K562 (cell line): Measurements from ENCODE around the gene TUBGCP6. TPM values are rescaled to one million over a fixed set of nuclear protein-coding genes. Genes with fewer than 3 reads are reported as not detected.
A peak's percentile ranks its signal among the peaks of the same experiment; 100 is the strongest.

Source experiments
- ATAC-seq: fragments of 200-7000 bp; cut with Tn5 transposase; 3 replicates; pipeline ENCODE4 v1.9.1; 2020; ENCODE audit warnings: moderate library complexity
- BruUV-seq: library from RNA; stranded (reverse); fragments of 400-500 nt; replicated peaks from 2 replicates; lab custom pipeline; 2021; lab: Mats Ljungman, UMichigan
- CTCF ChIA-PET: fragments of 300-600 bp; formaldehyde crosslinking; extraction: SDS; loops from one replicate; lab custom pipeline; 2021; ENCODE audit warnings: low intra/inter-chr PET ratio; lab: Yijun Ruan, JAX
- POLR2A ChIA-PET: fragments of 300-600, 350-650 bp; sonication (Branson Sonifier 250); formaldehyde crosslinking; extraction: SDS; loops from one replicate; lab custom pipeline; 2021; ENCODE audit warnings: antibody characterized with exemption, inconsistent platforms; lab: Yijun Ruan, JAX
- DNase-seq, 4 experiments: peaks; one replicate each; pipeline versions ENCODE4 v3.0.0 to v3.0.0-alpha.2; 2011 to 2018; ENCODE audit warnings: low spot score in 3 of 4, mixed read lengths in 3 of 4; ENCODE audit errors: extremely low read depth in 1 of 4
- FAIRE-seq: peaks from 2 replicates; lab custom pipeline; 2011; peaks lifted over from hg19 to GRCh38; lab: Jason Lieb, UNC
- H2AFZ ChIP-seq: 2 replicates; pipeline ENCODE4 v1.6.0; 2011; ENCODE audit warnings: low read depth, low read length, control low read depth, inconsistent platforms
- H3K27ac ChIP-seq: fragments of 200-600 bp; 3 replicates; pipeline ENCODE4 v1.8.0; 2011; ENCODE audit warnings: low read depth, mild to moderate bottlenecking, control low read depth, inconsistent platforms, low read length, moderate library complexity, mixed read lengths; ENCODE audit errors: extremely low read depth
- H3K27me3 ChIP-seq, 2 experiments: fragments of 300-600 bp in 1 of 2; 2 replicates in 1 of 2; 3 replicates in 1 of 2; pipeline versions ENCODE4 v1.6.0 to v1.8.0; 2011; ENCODE audit warnings: inconsistent platforms in 2 of 2, low read length in 2 of 2, mild to moderate bottlenecking in 1 of 2, mixed read lengths in 1 of 2, moderate library complexity in 1 of 2; ENCODE audit not compliant: control insufficient read depth in 2 of 2, insufficient read depth in 2 of 2
- H3K36me3 ChIP-seq: fragments of 300-600 bp; 3 replicates; pipeline ENCODE4 v1.8.0; 2011; ENCODE audit warnings: mild to moderate bottlenecking, low read length, inconsistent platforms; ENCODE audit not compliant: control insufficient read depth, insufficient read depth
- H3K4me1 ChIP-seq, 2 experiments: fragments of 200-600 bp in 1 of 2; replicated peaks in 1 of 2; 2 replicates in 1 of 2; 3 replicates in 1 of 2; pipeline versions ENCODE4 v1.5.1 to v1.8.0; 2011; ENCODE audit warnings: inconsistent platforms in 2 of 2, low read length in 2 of 2, mild to moderate bottlenecking in 1 of 2, mixed read lengths in 1 of 2, moderate library complexity in 1 of 2; ENCODE audit not compliant: control insufficient read depth in 2 of 2, insufficient read depth in 2 of 2
- H3K4me2 ChIP-seq: 2 replicates; pipeline ENCODE4 v1.6.1; 2011; ENCODE audit warnings: low read length, control low read depth, inconsistent platforms, mixed read lengths; ENCODE audit not compliant: insufficient read depth
- H3K4me3 ChIP-seq: fragments of 200-600 bp; sonication (generic), shearing (Covaris generic); 2 replicates; pipeline ENCODE4 v1.5.1; 2016; ENCODE audit warnings: control low read depth, inconsistent platforms
- H3K79me2 ChIP-seq: fragments of 200-600 bp; 3 replicates; pipeline ENCODE4 v1.8.0; 2011; ENCODE audit warnings: low read length, inconsistent platforms; ENCODE audit not compliant: control insufficient read depth, insufficient read depth
- H3K9ac ChIP-seq, 2 experiments: 2 replicates each; pipeline versions ENCODE4 v1.6.0 to v1.6.1; 2011; ENCODE audit warnings: low read depth in 2 of 2, low read length in 2 of 2, control low read depth in 1 of 2, inconsistent platforms in 1 of 2, mild to moderate bottlenecking in 1 of 2, mixed read lengths in 1 of 2; ENCODE audit not compliant: insufficient read depth in 1 of 2
- H3K9me1 ChIP-seq: one replicate; pipeline ENCODE4 v1.6.0; 2011; ENCODE audit warnings: inconsistent platforms, mild to moderate bottlenecking, low read length, moderate library complexity; ENCODE audit not compliant: control insufficient read depth, insufficient read depth
- H3K9me3 ChIP-seq: replicated peaks from 2 replicates; pipeline ENCODE4 v1.5.1; 2011; ENCODE audit warnings: low read depth, low read length, inconsistent platforms; ENCODE audit not compliant: control insufficient read depth, insufficient read depth
- H4K20me1 ChIP-seq: replicated peaks from 2 replicates; pipeline ENCODE4 v1.6.1; 2011; ENCODE audit warnings: low read length, inconsistent platforms, mixed read lengths; ENCODE audit not compliant: control insufficient read depth, insufficient read depth
- ZBTB8A ChIP-seq: fragments of 450-650 bp; IDR thresholded peaks from 2 replicates; pipeline ENCODE4 v1.6.1; 2018; ENCODE audit warnings: mild to moderate bottlenecking, moderate library complexity; ENCODE audit not compliant: partially characterized antibody
- WGBS: fragments of 100-300 bp; shearing (Covaris generic); methylation state at CpG from one replicate; pipeline ENCODE4 v1.1.6; 2016; ENCODE audit warnings: low coverage, mixed read lengths; ENCODE audit not compliant: insufficient coverage; ENCODE audit errors: missing lambda C conversion rate; 5-methylcytosine and 5-hydroxymethylcytosine counted together
- in situ Hi-C: fragments of 300-500 bp; cut with MboI; formaldehyde crosslinking; loops from 4 replicates; pipeline ENCODE4 v1.15.0; 2018; ENCODE audit warnings: inconsistent platforms, mixed read lengths
- intact Hi-C: fragments of 100-400 bp; cut with micrococcal nuclease; formaldehyde crosslinking; loops from 2 replicates; pipeline ENCODE4 v1.14.2; 2022
- polyA plus RNA-seq, 8 experiments: library from polyadenylated mRNA; depleted of rRNA in 4 of 8; stranded (reverse) in 5 of 8; unstranded in 3 of 8; fragments of >200 nt; fragmentation: Nextera tagmentation in 2 of 8; fragmentation: Illumina TruSeq in 1 of 8; extraction: Ambion mirVana in 2 of 8; extraction: Trizol in 1 of 8; gene quantifications; 2 replicates each; pipeline versions ENCODE4 v1.2.1 to v1.2.3, GENCODE V29; 2011 to 2014; ENCODE audit warnings: inconsistent platforms in 1 of 8, missing spikeins in 1 of 8
- total RNA-seq, 7 experiments: library from RNA; depleted of rRNA in 6 of 7; stranded (reverse); fragments of >200 nt in 6 of 7; fragmentation: Illumina TruSeq in 2 of 7; extraction: Trizol in 2 of 7; gene quantifications; 2 replicates each; pipeline versions ENCODE4 v1.2.1 to v1.2.3, GENCODE V29; 2011 to 2021; ENCODE audit warnings: low replicate concordance in 1 of 7
- TF ChIP-seq, protein P1 (sequence below): sonication (generic); formaldehyde crosslinking; IDR thresholded peaks from 2 replicates; pipeline ENCODE4 v1.8.0; 2023; ENCODE audit warnings: missing genetic modification reagents, mild to moderate bottlenecking, borderline replicate concordance
- TF ChIP-seq, protein P2 (sequence below): sonication (generic); formaldehyde crosslinking; IDR thresholded peaks from 2 replicates; pipeline ENCODE4 v1.8.1; 2023; ENCODE audit warnings: mild to moderate bottlenecking, missing genetic modification reagents

The TUBGCP6 gene
- total and polyA plus RNA-seq, 9 of the 15 experiments (the other 6 are each of a cell fraction or from before 2014, with no cell fraction given) = 0.76 to 33.0 (median 10.1) TPM

DNA sequence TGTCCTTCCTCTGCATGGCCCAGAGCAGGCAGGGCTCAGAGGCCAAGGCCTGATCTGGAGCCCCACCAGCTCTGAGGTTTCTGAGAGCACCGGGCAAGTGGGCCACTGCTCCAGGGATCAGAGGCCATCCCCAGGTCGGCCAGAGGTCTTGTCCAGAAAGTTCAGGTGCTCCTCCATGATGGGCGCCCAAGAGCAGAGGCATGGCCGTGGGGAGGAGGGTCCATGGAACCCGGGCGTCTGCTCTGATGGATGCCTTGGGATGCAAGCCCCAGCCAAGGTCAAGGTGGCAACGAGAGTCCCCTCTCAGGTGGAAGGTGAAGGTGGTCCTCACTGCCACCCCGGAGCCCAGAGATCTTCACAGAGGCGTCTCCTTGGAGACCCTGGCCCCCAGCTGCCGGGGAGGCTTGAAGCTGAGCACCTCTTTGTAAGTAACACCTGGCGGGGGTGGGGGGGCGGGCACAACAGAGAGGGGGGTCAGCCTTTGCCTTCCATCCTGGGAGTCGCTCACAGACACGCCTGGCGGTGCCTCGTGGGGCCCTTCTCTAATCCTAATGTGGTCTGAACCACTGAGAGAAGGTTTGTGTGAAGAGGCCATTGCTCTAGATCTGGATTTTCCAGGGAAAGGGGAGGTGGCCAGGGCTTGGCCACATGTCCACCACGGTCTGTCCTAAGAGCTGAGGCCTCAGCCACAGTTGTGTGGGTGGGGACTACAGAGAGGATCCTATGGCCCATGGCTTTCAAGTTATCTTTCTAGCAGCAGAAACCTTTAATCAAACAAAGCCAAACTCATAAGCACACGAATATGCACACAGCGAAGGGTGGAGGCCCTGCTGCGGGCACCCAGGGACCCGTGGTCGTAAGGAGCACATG, 8.5 kb upstream of the TUBGCP6 start:
- Histone ChIP-seq H3K36me3 (peaks cover 61% of the 10 kb centered on the region; the same call in 1 of the 3 replicates), H3K4me2 (no peak overlapping the region), H4K20me1 (no peaks in the 10 kb centered on the region), H3K9ac (peak overlapping the region in 1 of 2 experiments; percentile 58; a peak in 2 of 4 replicates), H2AFZ (no peak overlapping the region), H3K9me1 (no peaks in the 10 kb centered on the region), H3K4me1 (peaks cover 4 to 92% of the 10 kb centered on the region in 2 experiments), H3K79me2 (peaks cover 16% of the 10 kb centered on the region), H3K27ac (no peak overlapping the region), H3K9me3 (no peaks in the 10 kb centered on the region), H3K4me3 (no peak overlapping the region), H3K27me3 (no peaks in the 10 kb centered on the region)
- in situ Hi-C loops = no loop called here
- ChIA-PET CTCF (no interaction called here), POLR2A (interaction anchor here (0.6 to 1.6 kb wide), 4 partner anchors 10 to 317 kb away, joined by 3 to 11 read pairs (median 4); no protein-coding TSS in a partner anchor)
- DNase-seq (no peak), ATAC-seq (no peak), FAIRE-seq (no peak)
- no TSS peak for BruUV-seq
- WGBS = 57% methylated on average over 6 of the region's 22 CpGs
- TF ChIP-seq ZBTB8A = no peak
- TF ChIP-seq, protein P1, sequence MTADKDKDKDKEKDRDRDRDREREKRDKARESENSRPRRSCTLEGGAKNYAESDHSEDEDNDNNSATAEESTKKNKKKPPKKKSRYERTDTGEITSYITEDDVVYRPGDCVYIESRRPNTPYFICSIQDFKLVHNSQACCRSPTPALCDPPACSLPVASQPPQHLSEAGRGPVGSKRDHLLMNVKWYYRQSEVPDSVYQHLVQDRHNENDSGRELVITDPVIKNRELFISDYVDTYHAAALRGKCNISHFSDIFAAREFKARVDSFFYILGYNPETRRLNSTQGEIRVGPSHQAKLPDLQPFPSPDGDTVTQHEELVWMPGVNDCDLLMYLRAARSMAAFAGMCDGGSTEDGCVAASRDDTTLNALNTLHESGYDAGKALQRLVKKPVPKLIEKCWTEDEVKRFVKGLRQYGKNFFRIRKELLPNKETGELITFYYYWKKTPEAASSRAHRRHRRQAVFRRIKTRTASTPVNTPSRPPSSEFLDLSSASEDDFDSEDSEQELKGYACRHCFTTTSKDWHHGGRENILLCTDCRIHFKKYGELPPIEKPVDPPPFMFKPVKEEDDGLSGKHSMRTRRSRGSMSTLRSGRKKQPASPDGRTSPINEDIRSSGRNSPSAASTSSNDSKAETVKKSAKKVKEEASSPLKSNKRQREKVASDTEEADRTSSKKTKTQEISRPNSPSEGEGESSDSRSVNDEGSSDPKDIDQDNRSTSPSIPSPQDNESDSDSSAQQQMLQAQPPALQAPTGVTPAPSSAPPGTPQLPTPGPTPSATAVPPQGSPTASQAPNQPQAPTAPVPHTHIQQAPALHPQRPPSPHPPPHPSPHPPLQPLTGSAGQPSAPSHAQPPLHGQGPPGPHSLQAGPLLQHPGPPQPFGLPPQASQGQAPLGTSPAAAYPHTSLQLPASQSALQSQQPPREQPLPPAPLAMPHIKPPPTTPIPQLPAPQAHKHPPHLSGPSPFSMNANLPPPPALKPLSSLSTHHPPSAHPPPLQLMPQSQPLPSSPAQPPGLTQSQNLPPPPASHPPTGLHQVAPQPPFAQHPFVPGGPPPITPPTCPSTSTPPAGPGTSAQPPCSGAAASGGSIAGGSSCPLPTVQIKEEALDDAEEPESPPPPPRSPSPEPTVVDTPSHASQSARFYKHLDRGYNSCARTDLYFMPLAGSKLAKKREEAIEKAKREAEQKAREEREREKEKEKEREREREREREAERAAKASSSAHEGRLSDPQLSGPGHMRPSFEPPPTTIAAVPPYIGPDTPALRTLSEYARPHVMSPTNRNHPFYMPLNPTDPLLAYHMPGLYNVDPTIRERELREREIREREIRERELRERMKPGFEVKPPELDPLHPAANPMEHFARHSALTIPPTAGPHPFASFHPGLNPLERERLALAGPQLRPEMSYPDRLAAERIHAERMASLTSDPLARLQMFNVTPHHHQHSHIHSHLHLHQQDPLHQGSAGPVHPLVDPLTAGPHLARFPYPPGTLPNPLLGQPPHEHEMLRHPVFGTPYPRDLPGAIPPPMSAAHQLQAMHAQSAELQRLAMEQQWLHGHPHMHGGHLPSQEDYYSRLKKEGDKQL (CRISPR knock-in tag) = no peak
- TF ChIP-seq, protein P2, sequence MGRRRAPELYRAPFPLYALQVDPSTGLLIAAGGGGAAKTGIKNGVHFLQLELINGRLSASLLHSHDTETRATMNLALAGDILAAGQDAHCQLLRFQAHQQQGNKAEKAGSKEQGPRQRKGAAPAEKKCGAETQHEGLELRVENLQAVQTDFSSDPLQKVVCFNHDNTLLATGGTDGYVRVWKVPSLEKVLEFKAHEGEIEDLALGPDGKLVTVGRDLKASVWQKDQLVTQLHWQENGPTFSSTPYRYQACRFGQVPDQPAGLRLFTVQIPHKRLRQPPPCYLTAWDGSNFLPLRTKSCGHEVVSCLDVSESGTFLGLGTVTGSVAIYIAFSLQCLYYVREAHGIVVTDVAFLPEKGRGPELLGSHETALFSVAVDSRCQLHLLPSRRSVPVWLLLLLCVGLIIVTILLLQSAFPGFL (CRISPR knock-in tag) = no peak
- intact Hi-C loops = no loop called here
